Type B pancreatic cell (in vitro differentiated cells): ENCODE data around the gene SHC3. TPM values are rescaled to one million over a fixed set of nuclear protein-coding genes. Genes with fewer than 3 reads are reported as not detected.

Experiments
- DNase-seq: peaks from one replicate; pipeline ENCODE4 v3.0.0; 2021; ENCODE audit warnings: mixed read lengths; ENCODE audit not compliant: unreplicated experiment; ENCODE audit errors: extremely low spot score
- H3K27ac Mint-ChIP-seq: 2 replicates; pipeline ENCODE4 v1.8.0; 2021; ENCODE audit warnings: mild to moderate bottlenecking, mixed read lengths
- H3K27me3 Mint-ChIP-seq: 2 replicates; pipeline ENCODE4 v1.8.0; 2021; ENCODE audit warnings: mixed read lengths
- H3K36me3 Mint-ChIP-seq: 2 replicates; pipeline ENCODE4 v1.8.0; 2021; ENCODE audit warnings: mixed read lengths
- H3K4me1 Mint-ChIP-seq: one replicate; pipeline ENCODE4 v1.8.0; 2021; ENCODE audit warnings: mixed read lengths; ENCODE audit not compliant: unreplicated experiment
- H3K4me3 Mint-ChIP-seq: 2 replicates; pipeline ENCODE4 v1.8.0; 2021; ENCODE audit warnings: mild to moderate bottlenecking, mixed read lengths
- H3K9me3 Mint-ChIP-seq: 2 replicates; pipeline ENCODE4 v1.8.0; 2021; ENCODE audit warnings: mixed read lengths
- CTCF ChIP-seq: fragments of 200-600 bp; sonication (generic); conservative IDR thresholded peaks from 2 replicates; pipeline ENCODE4 v1.5.0; 2021; ENCODE audit warnings: antibody characterized with exemption, mild to moderate bottlenecking
- total RNA-seq: library from RNA; stranded (reverse); gene quantifications from 2 replicates; pipeline ENCODE4 v1.2.1, GENCODE V29; 2021; ENCODE audit warnings: low replicate concordance

SHC3 gene
- total RNA-seq, 1 donor from 2014 or later: 5.3 TPM

GRCh38 chr9:89077519-89077918 is 101.1 kb downstream of the SHC3 start:
- TF ChIP-seq CTCF: no peak
- Mint-ChIP-seq H3K4me3 (peak overlapping the region; percentile 8), H3K36me3 (no peaks in the 10 kb centered on the region), H3K4me1 (peaks cover 23% of the 10 kb centered on the region), H3K9me3 (no peaks in the 10 kb centered on the region), H3K27ac (no peak overlapping the region), H3K27me3 (no peaks in the 10 kb centered on the region)
- no peak for DNase-seq

- DNase-seq: no peak
- TF ChIP-seq CTCF: no peak
- Mint-ChIP-seq H3K27me3 (no peaks in the 10 kb centered on the region), H3K36me3 (peaks cover 3% of the 10 kb centered on the region), H3K4me3 (no peak overlapping the region), H3K27ac (no peak overlapping the region), H3K4me1 (peaks cover 20% of the 10 kb centered on the region), H3K9me3 (no peaks in the 10 kb centered on the region)
Observed at GRCh38 chr9:89073397-89073796, 105.2 kb downstream of the SHC3 start.

- no peak for TF ChIP-seq CTCF
- peaks cover 9% of the 10 kb centered on the region for H3K4me1 Mint-ChIP-seq
- peaks cover 3% of the 10 kb centered on the region for H3K36me3 Mint-ChIP-seq
- no peak overlapping the region for H3K4me3 Mint-ChIP-seq
- H3K27ac Mint-ChIP-seq: no peak overlapping the region
- no peak for DNase-seq
- H3K9me3 Mint-ChIP-seq: no peaks in the 10 kb centered on the region
- H3K27me3 Mint-ChIP-seq: no peaks in the 10 kb centered on the region
Observed at GRCh38 chr9:89071591-89071990, 107.0 kb downstream of the SHC3 start.

- no peak for DNase-seq
- no peaks in the 10 kb centered on the region for H3K9me3 Mint-ChIP-seq
- H3K4me1 Mint-ChIP-seq: no peaks in the 10 kb centered on the region
- H3K27ac Mint-ChIP-seq: no peak overlapping the region
- H3K27me3 Mint-ChIP-seq: no peaks in the 10 kb centered on the region
- H3K36me3 Mint-ChIP-seq: peaks cover 3% of the 10 kb centered on the region
- H3K4me3 Mint-ChIP-seq: no peak overlapping the region
- no peak for TF ChIP-seq CTCF
Observed at GRCh38 chr9:89066835-89067234, 111.8 kb downstream of the SHC3 start.

- H3K4me1 Mint-ChIP-seq: no peaks in the 10 kb centered on the region
Observed at GRCh38 chr9:89065921-89066320, 112.7 kb downstream of the SHC3 start.

More at GRCh38 chr9:89065921-89066320, 112.7 kb downstream of the SHC3 start:
- TF ChIP-seq CTCF: no peak
- Mint-ChIP-seq H3K36me3 (peaks cover 3% of the 10 kb centered on the region), H3K27ac (no peak overlapping the region), H3K27me3 (no peaks in the 10 kb centered on the region), H3K9me3 (no peaks in the 10 kb centered on the region), H3K4me3 (no peak overlapping the region)
- no peak for DNase-seq
